GM18867 (cell line): ENCODE results near the gene PLEKHA4.
"Not testable (repeated sequence)": the region's sequence is repeated elsewhere in the genome, so short reads cannot be mapped to it uniquely, and the experiment has no call there.

Experiments
- ATAC-seq: cut with Tn5 transposase; IDR thresholded peaks from one replicate; pipeline ENCODE4 v1.9.1; 2021; ENCODE audit warnings: mild to moderate bottlenecking, moderate library complexity; ENCODE audit not compliant: unreplicated experiment

Gene PLEKHA4

GRCh38 chr19:48866692-48867091 lies 1.7 kb downstream of the PLEKHA4 start:
- ATAC-seq, result no peak

- no peak for ATAC-seq
These were observed 5.6 kb downstream of the PLEKHA4 start for GRCh38 chr19:48862827-48863226.

- ATAC-seq, result no peak
These were observed 7.1 kb downstream of the PLEKHA4 start for GRCh38 chr19:48861313-48861712.

- ATAC-seq, result no peak
These were observed 8.5 kb downstream of the PLEKHA4 start for GRCh38 chr19:48859711-48860572.

- ATAC-seq, result no peak
These were observed 9.3 kb downstream of the PLEKHA4 start for GRCh38 chr19:48858984-48859710.

- ATAC-seq, result no peak
These were observed 11.5 kb downstream of the PLEKHA4 start for GRCh38 chr19:48856921-48857320.

- ATAC-seq, result no peak
These were observed 14.3 kb downstream of the PLEKHA4 start for GRCh38 chr19:48854103-48854502.

GRCh38 chr19:48853483-48853882 lies 14.9 kb downstream of the PLEKHA4 start:
- no peak for ATAC-seq

- ATAC-seq, result no peak
These were observed 16.1 kb downstream of the PLEKHA4 start for GRCh38 chr19:48852292-48852691.

GRCh38 chr19:48846659-48847058 lies 21.8 kb downstream of the PLEKHA4 start:
- not testable (repeated sequence) for ATAC-seq

- no peak for ATAC-seq
These were observed 23.0 kb downstream of the PLEKHA4 start for GRCh38 chr19:48845384-48845783.

GRCh38 chr19:48844472-48844871 lies 23.9 kb downstream of the PLEKHA4 start:
- no peak for ATAC-seq

GRCh38 chr19:48842789-48843162 lies 25.6 kb downstream of the PLEKHA4 start:
- ATAC-seq, result no peak

GRCh38 chr19:48841571-48841970 lies 26.8 kb downstream of the PLEKHA4 start:
- ATAC-seq, result no peak

GRCh38 chr19:48841047-48841446 lies 27.4 kb downstream of the PLEKHA4 start:
- no peak for ATAC-seq

GRCh38 chr19:48837687-48838086 lies 30.7 kb downstream of the PLEKHA4 start:
- no peak for ATAC-seq

- ATAC-seq, result no peak
These were observed 31.3 kb downstream of the PLEKHA4 start for GRCh38 chr19:48837051-48837524.

GRCh38 chr19:48836089-48837017 lies 32.1 kb downstream of the PLEKHA4 start, which contains the start of gene HSD17B14:
HSD17B14 (minus strand) TSS chr19:48836491; CDS start chr19:48836411, 80 bp downstream.
- no peak for ATAC-seq

GRCh38 chr19:48835734-48836088 lies 32.7 kb downstream of the PLEKHA4 start:
- peak; percentile 62 for ATAC-seq

GRCh38 chr19:48833977-48834376 lies 34.4 kb downstream of the PLEKHA4 start:
- no peak for ATAC-seq

GRCh38 chr19:48833049-48833448 lies 35.4 kb downstream of the PLEKHA4 start:
- ATAC-seq, result no peak
